ENCODE results near the gene PDRG1.
"Not testable (repeated sequence)": the region's sequence is repeated elsewhere in the genome, so short reads cannot be mapped to it uniquely, and the experiment has no call there.

Gene PDRG1

DNA sequence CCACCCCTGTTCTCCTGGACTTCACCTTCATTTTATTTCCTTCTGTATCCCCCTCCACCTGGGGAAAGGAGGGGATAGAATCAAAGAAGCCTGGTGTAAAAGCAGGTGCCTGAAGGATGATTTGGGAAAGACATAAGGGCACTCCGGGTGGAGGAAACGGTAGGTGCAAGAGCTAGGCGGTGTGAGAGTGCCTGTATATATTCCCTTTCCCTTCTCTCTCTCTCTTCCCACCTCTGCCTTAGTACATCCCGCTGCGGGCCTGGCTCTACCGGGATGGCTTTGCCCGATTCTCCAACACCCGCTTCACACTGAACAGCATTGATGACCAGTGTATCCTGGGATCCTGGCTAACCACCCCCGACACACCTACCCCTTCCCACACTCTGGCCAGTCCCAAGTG lies 26.2 kb downstream of the PDRG1 start:
- TF ChIP-seq, protein P1, sequence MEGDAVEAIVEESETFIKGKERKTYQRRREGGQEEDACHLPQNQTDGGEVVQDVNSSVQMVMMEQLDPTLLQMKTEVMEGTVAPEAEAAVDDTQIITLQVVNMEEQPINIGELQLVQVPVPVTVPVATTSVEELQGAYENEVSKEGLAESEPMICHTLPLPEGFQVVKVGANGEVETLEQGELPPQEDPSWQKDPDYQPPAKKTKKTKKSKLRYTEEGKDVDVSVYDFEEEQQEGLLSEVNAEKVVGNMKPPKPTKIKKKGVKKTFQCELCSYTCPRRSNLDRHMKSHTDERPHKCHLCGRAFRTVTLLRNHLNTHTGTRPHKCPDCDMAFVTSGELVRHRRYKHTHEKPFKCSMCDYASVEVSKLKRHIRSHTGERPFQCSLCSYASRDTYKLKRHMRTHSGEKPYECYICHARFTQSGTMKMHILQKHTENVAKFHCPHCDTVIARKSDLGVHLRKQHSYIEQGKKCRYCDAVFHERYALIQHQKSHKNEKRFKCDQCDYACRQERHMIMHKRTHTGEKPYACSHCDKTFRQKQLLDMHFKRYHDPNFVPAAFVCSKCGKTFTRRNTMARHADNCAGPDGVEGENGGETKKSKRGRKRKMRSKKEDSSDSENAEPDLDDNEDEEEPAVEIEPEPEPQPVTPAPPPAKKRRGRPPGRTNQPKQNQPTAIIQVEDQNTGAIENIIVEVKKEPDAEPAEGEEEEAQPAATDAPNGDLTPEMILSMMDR (IDR thresholded peaks at IDR 0.05; ENCODE audit: low read depth, low read length), result no peak
- no peak for DNase-seq (ENCODE audit: extremely low read depth, low read depth)

DNA sequence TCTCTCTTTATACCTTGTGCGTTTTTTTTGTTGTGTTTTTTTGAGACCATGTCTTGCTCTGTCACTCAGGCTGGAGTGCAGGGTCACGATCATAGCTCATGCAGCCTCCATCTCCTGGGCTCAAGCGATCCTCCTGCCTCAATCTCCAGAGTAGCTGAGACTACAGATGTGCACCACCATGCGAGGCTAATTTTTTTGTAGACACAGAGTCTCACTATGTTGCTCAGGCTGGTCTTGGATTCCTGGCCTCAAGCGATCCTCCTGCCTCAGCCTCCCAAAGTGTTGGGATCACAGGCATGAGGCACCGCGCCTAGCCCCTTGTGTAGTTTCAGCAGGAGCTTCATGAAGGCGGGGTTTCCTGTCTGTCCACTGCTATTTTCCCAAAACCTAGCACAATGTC lies 27.3 kb downstream of the PDRG1 start:
- TF ChIP-seq, protein P1 (IDR thresholded peaks at IDR 0.05; ENCODE audit: low read depth, low read length), result no peak
- no peak for DNase-seq (ENCODE audit: extremely low read depth, low read depth)

DNA sequence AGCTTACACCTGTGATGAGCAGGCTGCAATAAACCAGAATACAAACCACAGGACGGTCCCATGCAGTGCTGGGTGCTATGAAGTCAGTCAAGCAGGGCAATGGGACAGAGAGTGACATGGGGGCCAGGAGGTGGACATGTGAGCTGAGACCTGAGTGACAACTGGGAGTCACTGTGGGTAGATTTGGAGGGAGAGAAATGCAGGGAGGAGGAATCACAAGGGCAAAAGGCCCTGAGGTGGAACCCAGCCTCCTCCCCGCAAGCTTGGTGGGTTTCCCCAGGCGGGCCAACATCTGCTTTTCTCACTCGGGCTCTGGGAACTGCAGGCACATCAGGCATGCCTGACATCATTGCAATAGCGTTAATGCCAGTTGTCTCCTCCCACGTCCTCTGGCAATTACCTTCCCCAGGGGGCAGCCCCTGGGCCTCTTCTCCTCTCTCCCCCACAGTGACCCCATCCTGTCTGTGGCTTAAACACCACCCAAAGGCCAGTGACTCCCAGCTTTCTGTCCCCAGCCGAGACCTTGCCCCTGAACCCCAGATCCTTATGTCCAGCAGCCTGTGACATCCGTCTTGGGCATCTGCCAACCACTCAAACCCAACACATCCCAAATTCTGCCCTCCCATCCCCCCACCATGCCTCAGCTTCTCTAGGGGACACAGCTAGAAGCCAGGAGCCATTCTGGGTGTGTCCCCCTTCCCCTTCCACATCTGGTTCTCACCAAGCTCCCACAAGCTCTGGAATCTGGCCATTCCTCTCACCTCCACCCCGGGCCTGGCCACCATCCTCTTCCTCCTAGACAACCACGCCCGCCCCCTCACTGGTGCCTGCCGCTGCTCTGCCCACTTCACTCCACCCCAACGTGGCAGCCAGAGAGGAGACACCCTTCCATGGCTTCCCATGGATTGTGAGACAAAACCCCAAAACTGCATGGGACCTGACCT lies 28.2 kb downstream of the PDRG1 start:
- TF ChIP-seq, protein P1 (IDR thresholded peaks at IDR 0.05; ENCODE audit: low read depth, low read length), result no peak
- no peak for DNase-seq (ENCODE audit: extremely low read depth, low read depth)

DNA sequence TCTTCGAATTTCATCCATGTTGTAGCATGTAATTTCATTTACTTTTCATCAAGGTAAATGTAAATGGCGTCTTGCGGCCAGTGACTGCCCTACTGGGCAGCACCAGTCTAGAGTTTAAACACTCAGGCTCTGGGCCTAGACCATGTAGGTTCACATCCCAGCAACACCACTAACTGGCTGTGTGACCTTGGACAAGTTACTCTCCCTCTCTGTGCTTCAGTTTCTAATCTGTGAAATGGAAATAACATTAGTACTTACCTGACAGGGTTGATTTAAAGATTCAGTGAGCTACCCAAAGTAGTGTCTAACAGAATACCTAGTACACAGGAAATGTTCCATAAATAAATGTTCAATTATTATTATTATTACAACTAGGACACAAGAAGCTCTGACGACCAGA lies 29.3 kb downstream of the PDRG1 start:
- no peak for DNase-seq (ENCODE audit: extremely low read depth, low read depth)
- TF ChIP-seq, protein P1 (IDR thresholded peaks at IDR 0.05; ENCODE audit: low read depth, low read length), result no peak

DNA sequence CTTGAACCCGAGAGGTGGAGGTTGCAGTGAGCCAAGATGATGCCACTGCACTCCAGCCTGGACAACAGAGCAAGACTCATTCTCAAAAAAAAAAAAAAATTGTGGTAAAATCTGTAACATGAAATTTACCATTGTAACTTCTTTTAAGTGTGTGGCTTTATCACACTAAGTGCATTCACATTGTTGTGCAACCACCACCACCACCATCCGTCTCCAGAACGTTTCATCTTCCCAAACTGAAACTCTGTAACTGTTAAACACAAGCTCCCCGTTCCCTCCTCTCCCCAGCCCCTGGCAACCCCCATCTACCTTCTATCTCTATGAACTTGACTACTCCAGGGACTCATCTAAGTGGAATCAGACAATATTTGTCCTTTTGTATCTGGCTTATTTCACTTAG lies 29.7 kb downstream of the PDRG1 start:
- DNase-seq (ENCODE audit: extremely low read depth, low read depth), result no peak
- TF ChIP-seq, protein P1 (IDR thresholded peaks at IDR 0.05; ENCODE audit: low read depth, low read length), result no peak

DNA sequence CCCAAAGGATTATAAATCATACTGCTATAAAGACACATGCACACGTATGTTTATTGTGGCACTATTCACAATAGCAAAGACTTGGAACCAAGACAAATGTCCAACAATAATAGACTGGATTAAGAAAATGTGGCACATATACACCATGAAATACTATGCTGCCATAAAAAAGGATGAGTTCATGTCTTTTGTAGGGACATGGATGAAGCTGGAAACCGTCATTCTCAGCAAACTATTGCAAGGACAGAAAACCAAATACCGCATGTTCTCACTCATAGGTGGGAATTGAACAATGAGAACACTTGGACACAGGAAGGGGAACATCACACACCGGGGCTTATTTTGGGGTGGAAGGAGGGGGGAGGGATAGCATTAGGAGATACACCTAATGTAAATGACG lies 30.4 kb downstream of the PDRG1 start:
- not testable (repeated sequence) for DNase-seq (ENCODE audit: extremely low read depth, low read depth)

DNA sequence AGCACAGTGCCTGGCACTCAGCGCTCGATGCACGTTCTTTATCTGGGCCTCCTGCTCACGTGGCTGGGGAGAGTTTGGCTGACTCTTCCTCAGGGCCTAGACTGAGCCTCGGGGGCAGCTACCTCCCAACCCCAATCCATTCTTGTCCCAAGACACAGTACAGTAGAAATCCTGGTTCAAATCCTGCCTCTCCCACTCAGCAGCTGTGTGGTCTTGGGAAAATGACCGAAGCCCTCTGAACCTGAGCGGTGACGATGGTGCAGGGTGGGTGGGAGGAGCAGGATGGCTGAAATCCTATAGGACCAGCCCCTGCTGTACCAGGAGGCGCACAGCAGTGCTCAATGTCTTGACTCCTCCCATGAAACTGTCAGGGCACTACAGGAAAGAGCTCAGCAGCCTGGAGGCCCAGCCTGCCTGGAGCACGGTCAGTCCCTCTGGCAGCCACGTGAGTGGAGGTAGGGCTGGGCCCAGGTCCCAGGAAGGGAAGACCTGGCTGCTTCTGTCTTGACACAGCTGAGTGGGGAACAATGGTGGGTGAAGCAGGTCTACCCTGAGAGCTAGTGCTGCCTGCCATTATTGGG lies 31.5 kb downstream of the PDRG1 start:
- TF ChIP-seq, protein P1 (IDR thresholded peaks at IDR 0.05; ENCODE audit: low read depth, low read length), result no peak

More for the DNA sequence above, 31.5 kb downstream of the PDRG1 start:
- no peak for DNase-seq (ENCODE audit: extremely low read depth, low read depth)
